Putamen (tissue), 1 donor: ENCODE results near the gene CCDC74B.
"Not testable (repeated sequence)": the region's sequence is repeated elsewhere in the genome, so short reads cannot be mapped to it uniquely, and the experiment has no call there.

Experiments used
- DNase-seq: peaks from one replicate; pipeline ENCODE4 v3.0.0-alpha.2; 2016; ENCODE audit warnings: low spot score

The CCDC74B gene

GRCh38 chr2:130150181-130151144 lies 5.6 kb upstream of the CCDC74B start:
- no peak for DNase-seq

- DNase-seq, result not testable (repeated sequence)
Measured at GRCh38 chr2:130148515-130148914, 3.6 kb upstream of the CCDC74B start.

- not testable (repeated sequence) for DNase-seq
Measured at GRCh38 chr2:130143266-130144039, 1.5 kb downstream of the CCDC74B start.

- not testable (repeated sequence) for DNase-seq
Measured at GRCh38 chr2:130142396-130143265, 2.3 kb downstream of the CCDC74B start.

GRCh38 chr2:130141645-130142370 lies 3.1 kb downstream of the CCDC74B start:
- DNase-seq, result not testable (repeated sequence)

GRCh38 chr2:130141002-130141401 lies 3.9 kb downstream of the CCDC74B start:
- DNase-seq, result not testable (repeated sequence)

GRCh38 chr2:130140516-130140915 lies 4.4 kb downstream of the CCDC74B start:
- not testable (repeated sequence) for DNase-seq

GRCh38 chr2:130139331-130140280 lies 5.3 kb downstream of the CCDC74B start:
- DNase-seq, result not testable (repeated sequence)

- not testable (repeated sequence) for DNase-seq
Measured at GRCh38 chr2:130138841-130139251, 6.1 kb downstream of the CCDC74B start.

- DNase-seq, result not testable (repeated sequence)
Measured at GRCh38 chr2:130138326-130138725, 6.6 kb downstream of the CCDC74B start.

- DNase-seq, result not testable (repeated sequence)
Measured at GRCh38 chr2:130137118-130137517, 7.8 kb downstream of the CCDC74B start.

GRCh38 chr2:130136546-130136945 lies 8.4 kb downstream of the CCDC74B start:
- DNase-seq, result not testable (repeated sequence)

- DNase-seq, result no peak
Measured at GRCh38 chr2:130135692-130136541, 9.0 kb downstream of the CCDC74B start.

- not testable (repeated sequence) for DNase-seq
Measured at GRCh38 chr2:130129120-130129829, 15.6 kb downstream of the CCDC74B start, which contains the start of gene POTEF. TSS of gene POTEF (minus strand) at chr2:130129222. CDS start at chr2:130120515, 8,707 bp downstream.

GRCh38 chr2:130128464-130128863 lies 16.4 kb downstream of the CCDC74B start:
- DNase-seq, result not testable (repeated sequence)

GRCh38 chr2:130127726-130128125 lies 17.2 kb downstream of the CCDC74B start:
- DNase-seq, result not testable (repeated sequence)

GRCh38 chr2:130120924-130121323 lies 24.0 kb downstream of the CCDC74B start:
- DNase-seq, result not testable (repeated sequence)
